ENCODE data around the gene SYAP1. TPM values are rescaled to one million over a fixed set of nuclear protein-coding genes. Genes with fewer than 3 reads are reported as not detected.
"Not testable (repeated sequence)": the region's sequence is repeated elsewhere in the genome, so short reads cannot be mapped to it uniquely, and the experiment has no call there.

SYAP1 gene
- total and polyA plus RNA-seq, 2 donors (not counting 1 experiment from before 2014, with no cell fraction given), result 3.5 to 18.3 TPM

GRCh38 chrX:16778993-16779392, 59.6 kb downstream of the SYAP1 start:
- CTCF ChIA-PET, result no interaction called here

GRCh38 chrX:16779815-16780214, 60.4 kb downstream of the SYAP1 start:
- H3K4me2 ChIP-seq (replicated peaks; ENCODE audit: low read depth, low read length, poor library complexity, severe bottlenecking); POLR2A ChIA-PET; H3K4me1 ChIP-seq (ENCODE audit: control insufficient read depth in 2 of 2, insufficient read depth in 2 of 2, low read length in 2 of 2); H2AFZ ChIP-seq (ENCODE audit: insufficient read depth, low read depth, low read length, poor library complexity, severe bottlenecking); H3K4me1 Mint-ChIP-seq; H3K27ac ChIP-seq (ENCODE audit: low read length in 2 of 2); DNase-seq; H3K4me3 ChIP-seq (ENCODE audit: control extremely low read depth in 1 of 5, extremely low read depth in 1 of 5, insufficient read depth in 1 of 5, low read depth in 2 of 5, low read length in 4 of 5); H3K79me2 ChIP-seq (ENCODE audit: control insufficient read depth, insufficient read depth, low read length); ATAC-seq (ENCODE audit: low read depth); CTCF ChIA-PET; H3K36me3 ChIP-seq (replicated peaks in 1 of 2; ENCODE audit: control extremely low read depth in 1 of 2, control insufficient read depth in 1 of 2, extremely low read depth in 1 of 2, insufficient read depth in 2 of 2, low read length in 1 of 2); H3K9me3 ChIP-seq (ENCODE audit: control extremely low read depth in 1 of 3, control insufficient read depth in 2 of 3, insufficient read depth in 1 of 3, low read length in 2 of 3); H3K27me3 ChIP-seq (replicated peaks in 1 of 4; ENCODE audit: control extremely low read depth in 1 of 4, control insufficient read depth in 3 of 4, insufficient read depth in 4 of 4, low read length in 3 of 4); H3K27ac Mint-ChIP-seq; H3K9ac ChIP-seq (ENCODE audit: low read length); H4K20me1 ChIP-seq (ENCODE audit: control insufficient read depth, insufficient read depth, low read length, poor library complexity, severe bottlenecking); H3K9me3 Mint-ChIP-seq (ENCODE audit: insufficient read depth); H3K27me3 Mint-ChIP-seq; H3K4me3 Mint-ChIP-seq: not testable (repeated sequence)
- intact Hi-C loops (cut with micrococcal nuclease), result loop anchor here (10.0 kb wide), 1 partner anchor 925 kb away; the partner anchor contains the start of gene AP1S2
- WGBS (ENCODE audit: insufficient coverage), result no CpG with 5 or more reads among the region's 2 CpGs

More at GRCh38 chrX:16778993-16779392, 59.6 kb downstream of the SYAP1 start:
- DNase-seq (no peak), ATAC-seq (ENCODE audit: low read depth) (no peak)
- POLR2A ChIA-PET, result no interaction called here
- Histone ChIP-seq H3K4me1 (ENCODE audit: control insufficient read depth in 2 of 2, insufficient read depth in 2 of 2, low read length in 2 of 2) (no peaks in the 10 kb centered on the region), H3K4me3 (ENCODE audit: control extremely low read depth in 1 of 5, extremely low read depth in 1 of 5, insufficient read depth in 1 of 5, low read depth in 2 of 5, low read length in 4 of 5) (no peak overlapping the region), H3K9me3 (ENCODE audit: control extremely low read depth in 1 of 3, control insufficient read depth in 2 of 3, insufficient read depth in 1 of 3, low read length in 2 of 3) (no peaks in the 10 kb centered on the region), H3K79me2 (ENCODE audit: control insufficient read depth, insufficient read depth, low read length) (no peaks in the 10 kb centered on the region), H4K20me1 (ENCODE audit: control insufficient read depth, insufficient read depth, low read length, poor library complexity, severe bottlenecking) (no peaks in the 10 kb centered on the region), H2AFZ (ENCODE audit: insufficient read depth, low read depth, low read length, poor library complexity, severe bottlenecking) (no peak overlapping the region), H3K4me2 (replicated peaks; ENCODE audit: low read depth, low read length, poor library complexity, severe bottlenecking) (no peak overlapping the region), H3K27me3 (replicated peaks in 1 of 4; ENCODE audit: control extremely low read depth in 1 of 4, control insufficient read depth in 3 of 4, insufficient read depth in 4 of 4, low read length in 3 of 4) (no peaks in the 10 kb centered on the region), H3K36me3 (replicated peaks in 1 of 2; ENCODE audit: control extremely low read depth in 1 of 2, control insufficient read depth in 1 of 2, extremely low read depth in 1 of 2, insufficient read depth in 2 of 2, low read length in 1 of 2) (no peaks in the 10 kb centered on the region), H3K9ac (ENCODE audit: low read length) (no peak overlapping the region), H3K27ac (ENCODE audit: low read length in 2 of 2) (no peak overlapping the region)
- Mint-ChIP-seq H3K9me3 (ENCODE audit: insufficient read depth) (no peaks in the 10 kb centered on the region), H3K27me3 (no peaks in the 10 kb centered on the region), H3K4me1 (peaks cover 2% of the 10 kb centered on the region), H3K27ac (no peak overlapping the region), H3K4me3 (no peak overlapping the region)
- intact Hi-C loops (cut with micrococcal nuclease), result no loop called here
- TF ChIP-seq CTCF (IDR thresholded peaks at IDR 0.05) (no peak), EZH2 (IDR thresholded peaks at IDR 0.05; ENCODE audit: borderline replicate concordance, insufficient read depth, low read depth, low read length, poor library complexity, severe bottlenecking) (no peak)

Data from B cell (primary cell).